ENCODE results near the gene RUFY4.

GRCh38 chr2:218047536-218048225 lies 21.4 kb upstream of the RUFY4 start:
- TF ChIP-seq CTCF (conservative IDR thresholded peaks at IDR 0.05; ENCODE audit: low read depth in 2 of 2) (no peak), REST (IDR thresholded peaks at IDR 0.05; ENCODE audit: unreplicated experiment) (no peak), EZH2phosphoT487 (IDR thresholded peaks at IDR 0.05; ENCODE audit: unreplicated experiment) (no peak), POLR2AphosphoS5 (IDR thresholded peaks at IDR 0.05; ENCODE audit: low read depth) (no peak), EZH2 (IDR thresholded peaks at IDR 0.05; ENCODE audit: low read depth, unreplicated experiment) (no peak), ZNF331 (CRISPR knock-in tag; IDR thresholded peaks at IDR 0.05; ENCODE audit: low read depth) (no peak), JUNB (IDR thresholded peaks at IDR 0.05; ENCODE audit: unreplicated experiment) (no peak), NANOG (IDR thresholded peaks at IDR 0.05; ENCODE audit: borderline replicate concordance) (no peak), STAT1 (IDR thresholded peaks at IDR 0.05; ENCODE audit: unreplicated experiment) (no peak), ETS1 (IDR thresholded peaks at IDR 0.05) (no peak)

All from GM23338 (cell line).